GM21423 (cell line): Measurements from ENCODE around the gene CPNE6.

Experiments
- ATAC-seq: cut with Tn5 transposase; IDR thresholded peaks from one replicate; pipeline ENCODE4 v1.9.1; 2021; ENCODE audit warnings: mild to moderate bottlenecking, moderate library complexity; ENCODE audit not compliant: unreplicated experiment

The CPNE6 gene

GRCh38 chr14:24123424-24124417 is 52.4 kb downstream of the CPNE6 start:
- ATAC-seq, result peak; percentile 63

- no peak for ATAC-seq
Observed at GRCh38 chr14:24126939-24127338, 55.6 kb downstream of the CPNE6 start.

- ATAC-seq, result no peak
Observed at GRCh38 chr14:24127673-24128072, 56.3 kb downstream of the CPNE6 start.
